DND-41 (cell line): Measurements from ENCODE around the gene SHROOM3.

Experiments
- ATAC-seq: fragments of 200-7000 bp; cut with Tn5 transposase; 3 replicates; pipeline ENCODE4 v1.9.1; 2021; ENCODE audit warnings: low read depth; ENCODE audit not compliant: insufficient read depth
- DNase-seq: peaks from one replicate; pipeline ENCODE4 v3.0.0-alpha.2; 2020
- H2AFZ ChIP-seq: 2 replicates; pipeline ENCODE4 v1.6.0; 2012; ENCODE audit warnings: low read depth, low read length
- H3K27ac ChIP-seq: 2 replicates; pipeline ENCODE4 v1.5.1; 2012; ENCODE audit warnings: low read length, inconsistent platforms
- H3K27me3 ChIP-seq: fragments of 200-600 bp; sonication (generic); 2 replicates; pipeline ENCODE4 v1.6.0; 2012; ENCODE audit warnings: low read length, mild to moderate bottlenecking, inconsistent platforms; ENCODE audit not compliant: insufficient read depth, poor library complexity
- H3K36me3 ChIP-seq: 2 replicates; pipeline ENCODE4 v1.5.1; 2012; ENCODE audit warnings: low read length, inconsistent platforms; ENCODE audit not compliant: insufficient read depth
- H3K4me1 ChIP-seq: 2 replicates; pipeline ENCODE4 v1.5.1; 2012; ENCODE audit warnings: mild to moderate bottlenecking, low read length; ENCODE audit not compliant: insufficient read depth
- H3K4me2 ChIP-seq: 2 replicates; pipeline ENCODE4 v1.6.0; 2012; ENCODE audit warnings: mild to moderate bottlenecking, moderate library complexity, low read length, inconsistent platforms; ENCODE audit not compliant: insufficient read depth
- H3K4me3 ChIP-seq, 2 experiments: fragments of 200-600 bp in 1 of 2; shearing (Covaris generic) in 1 of 2; 2 replicates each; pipeline ENCODE4 v1.5.1; 2012 to 2016; ENCODE audit warnings: inconsistent platforms in 2 of 2, low read length in 2 of 2, mild to moderate bottlenecking in 2 of 2, low read depth in 1 of 2, moderate library complexity in 1 of 2
- H3K79me2 ChIP-seq: 2 replicates; pipeline ENCODE4 v1.6.0; 2012; ENCODE audit warnings: low read length, inconsistent platforms; ENCODE audit not compliant: insufficient read depth
- H3K9ac ChIP-seq: 2 replicates; pipeline ENCODE4 v1.6.0; 2012; ENCODE audit warnings: low read depth, mild to moderate bottlenecking, inconsistent platforms, low read length, moderate library complexity
- H3K9me3 ChIP-seq: 2 replicates; pipeline ENCODE4 v1.5.1; 2012; ENCODE audit warnings: low read length, moderate library complexity, mild to moderate bottlenecking, inconsistent platforms; ENCODE audit not compliant: insufficient read depth, severe bottlenecking
- H4K20me1 ChIP-seq: 2 replicates; pipeline ENCODE4 v1.6.0; 2012; ENCODE audit warnings: low read length; ENCODE audit not compliant: insufficient read depth
- CTCF ChIP-seq: IDR thresholded peaks from 2 replicates; pipeline ENCODE4 v1.5.1; 2012; ENCODE audit warnings: borderline replicate concordance, low read length, moderate library complexity, mild to moderate bottlenecking; ENCODE audit not compliant: poor library complexity, severe bottlenecking; ENCODE audit errors: extremely low read depth
- EZH2 ChIP-seq: IDR thresholded peaks from 3 replicates; pipeline ENCODE4 v1.6.1; 2012; ENCODE audit warnings: borderline replicate concordance, low read depth, mild to moderate bottlenecking, moderate library complexity, low read length, inconsistent platforms; ENCODE audit not compliant: severe bottlenecking

SHROOM3 gene

GRCh38 chr4:76486588-76487276 lies 51.7 kb downstream of the SHROOM3 start:
- no peaks in the 10 kb centered on the region for H3K36me3 ChIP-seq
- H2AFZ ChIP-seq: no peak overlapping the region
- no peak for ATAC-seq
- no peak overlapping the region for H3K4me2 ChIP-seq
- no peaks in the 10 kb centered on the region for H3K27me3 ChIP-seq
- TF ChIP-seq EZH2 (no peak), CTCF (no peak)
- H3K9me3 ChIP-seq: no peaks in the 10 kb centered on the region
- no peak overlapping the region for H3K4me3 ChIP-seq
- DNase-seq: no peak
- no peaks in the 10 kb centered on the region for H4K20me1 ChIP-seq
- no peaks in the 10 kb centered on the region for H3K4me1 ChIP-seq
- H3K79me2 ChIP-seq: no peaks in the 10 kb centered on the region
- H3K9ac ChIP-seq: no peak overlapping the region
- H3K27ac ChIP-seq: no peak overlapping the region

GRCh38 chr4:76487621-76488020 lies 52.6 kb downstream of the SHROOM3 start:
- Histone ChIP-seq H3K4me3 (no peak overlapping the region), H3K9ac (no peak overlapping the region), H3K27me3 (no peaks in the 10 kb centered on the region), H3K4me1 (no peaks in the 10 kb centered on the region), H4K20me1 (no peaks in the 10 kb centered on the region), H3K4me2 (no peak overlapping the region), H3K36me3 (no peaks in the 10 kb centered on the region), H3K27ac (no peak overlapping the region), H2AFZ (no peak overlapping the region), H3K79me2 (no peaks in the 10 kb centered on the region), H3K9me3 (no peaks in the 10 kb centered on the region)
- DNase-seq (no peak), ATAC-seq (no peak)
- TF ChIP-seq EZH2 (no peak), CTCF (no peak)

- H3K9me3 ChIP-seq: no peaks in the 10 kb centered on the region
- ATAC-seq (no peak), DNase-seq (no peak)
- no peak overlapping the region for H2AFZ ChIP-seq
- H4K20me1 ChIP-seq: no peaks in the 10 kb centered on the region
- no peak overlapping the region for H3K4me3 ChIP-seq
- no peaks in the 10 kb centered on the region for H3K27me3 ChIP-seq
- no peaks in the 10 kb centered on the region for H3K4me1 ChIP-seq
- TF ChIP-seq EZH2: no peak
- no peak for TF ChIP-seq CTCF
- H3K36me3 ChIP-seq: no peaks in the 10 kb centered on the region
- no peak overlapping the region for H3K27ac ChIP-seq
- H3K79me2 ChIP-seq: no peaks in the 10 kb centered on the region
- no peak overlapping the region for H3K4me2 ChIP-seq
- no peak overlapping the region for H3K9ac ChIP-seq
These were observed 53.4 kb downstream of the SHROOM3 start for GRCh38 chr4:76488455-76488854.
